ENCODE results near the gene LRRC71.

LRRC71 gene

GRCh38 chr1:156922986-156923669, 2.7 kb downstream of the LRRC71 start:
- no peak for TF ChIP-seq EZH2 (IDR thresholded peaks at IDR 0.05; ENCODE audit: borderline replicate concordance, low read depth, low read length, severe bottlenecking)
- TF ChIP-seq, protein P1, sequence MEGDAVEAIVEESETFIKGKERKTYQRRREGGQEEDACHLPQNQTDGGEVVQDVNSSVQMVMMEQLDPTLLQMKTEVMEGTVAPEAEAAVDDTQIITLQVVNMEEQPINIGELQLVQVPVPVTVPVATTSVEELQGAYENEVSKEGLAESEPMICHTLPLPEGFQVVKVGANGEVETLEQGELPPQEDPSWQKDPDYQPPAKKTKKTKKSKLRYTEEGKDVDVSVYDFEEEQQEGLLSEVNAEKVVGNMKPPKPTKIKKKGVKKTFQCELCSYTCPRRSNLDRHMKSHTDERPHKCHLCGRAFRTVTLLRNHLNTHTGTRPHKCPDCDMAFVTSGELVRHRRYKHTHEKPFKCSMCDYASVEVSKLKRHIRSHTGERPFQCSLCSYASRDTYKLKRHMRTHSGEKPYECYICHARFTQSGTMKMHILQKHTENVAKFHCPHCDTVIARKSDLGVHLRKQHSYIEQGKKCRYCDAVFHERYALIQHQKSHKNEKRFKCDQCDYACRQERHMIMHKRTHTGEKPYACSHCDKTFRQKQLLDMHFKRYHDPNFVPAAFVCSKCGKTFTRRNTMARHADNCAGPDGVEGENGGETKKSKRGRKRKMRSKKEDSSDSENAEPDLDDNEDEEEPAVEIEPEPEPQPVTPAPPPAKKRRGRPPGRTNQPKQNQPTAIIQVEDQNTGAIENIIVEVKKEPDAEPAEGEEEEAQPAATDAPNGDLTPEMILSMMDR (IDR thresholded peaks at IDR 0.05; ENCODE audit: borderline replicate concordance, extremely low read depth, low read length, poor library complexity, severe bottlenecking): no peak
- no peak overlapping the region for H3K4me2 ChIP-seq (ENCODE audit: insufficient read depth, low read length)
- no peaks in the 10 kb centered on the region for H3K36me3 ChIP-seq (ENCODE audit: insufficient read depth, low read length)
- no peak overlapping the region for H3K9ac ChIP-seq (ENCODE audit: low read depth, low read length)
- no peaks in the 10 kb centered on the region for H3K4me1 ChIP-seq (ENCODE audit: insufficient read depth, low read length)
- H3K79me2 ChIP-seq (ENCODE audit: insufficient read depth, low read length): no peaks in the 10 kb centered on the region
- DNase-seq: no peak
- H3K4me3 ChIP-seq (ENCODE audit: low read depth in 1 of 2, low read length in 2 of 2): no peak overlapping the region
- H4K20me1 ChIP-seq (ENCODE audit: insufficient read depth, low read length): peaks cover 4% of the 10 kb centered on the region; the same call in 1 of the 2 replicates
- ATAC-seq (ENCODE audit: insufficient read depth, low read depth): no peak
- H2AFZ ChIP-seq (ENCODE audit: low read depth, low read length): no peak overlapping the region
- no peak overlapping the region for H3K27ac ChIP-seq (ENCODE audit: low read length)
- peaks cover 23% of the 10 kb centered on the region for H3K27me3 ChIP-seq (ENCODE audit: insufficient read depth, low read length, poor library complexity)
- no peaks in the 10 kb centered on the region for H3K9me3 ChIP-seq (ENCODE audit: insufficient read depth, low read length, severe bottlenecking)

GRCh38 chr1:156923670-156924477, 3.4 kb downstream of the LRRC71 start:
- H2AFZ ChIP-seq (ENCODE audit: low read depth, low read length): no peak overlapping the region
- H3K4me2 ChIP-seq (ENCODE audit: insufficient read depth, low read length): no peak overlapping the region
- peaks cover 23% of the 10 kb centered on the region for H3K27me3 ChIP-seq (ENCODE audit: insufficient read depth, low read length, poor library complexity)
- no peaks in the 10 kb centered on the region for H3K9me3 ChIP-seq (ENCODE audit: insufficient read depth, low read length, severe bottlenecking)
- TF ChIP-seq, protein P1 (IDR thresholded peaks at IDR 0.05; ENCODE audit: borderline replicate concordance, extremely low read depth, low read length, poor library complexity, severe bottlenecking): no peak
- TF ChIP-seq EZH2 (IDR thresholded peaks at IDR 0.05; ENCODE audit: borderline replicate concordance, low read depth, low read length, severe bottlenecking): no peak
- DNase-seq (no peak), ATAC-seq (ENCODE audit: insufficient read depth, low read depth) (no peak)
- H3K4me1 ChIP-seq (ENCODE audit: insufficient read depth, low read length): no peaks in the 10 kb centered on the region
- peaks cover 4% of the 10 kb centered on the region; the same call in 1 of the 2 replicates for H4K20me1 ChIP-seq (ENCODE audit: insufficient read depth, low read length)
- H3K36me3 ChIP-seq (ENCODE audit: insufficient read depth, low read length): no peaks in the 10 kb centered on the region
- H3K4me3 ChIP-seq (ENCODE audit: low read depth in 1 of 2, low read length in 2 of 2): no peak overlapping the region
- H3K79me2 ChIP-seq (ENCODE audit: insufficient read depth, low read length): no peaks in the 10 kb centered on the region
- H3K27ac ChIP-seq (ENCODE audit: low read length): no peak overlapping the region
- H3K9ac ChIP-seq (ENCODE audit: low read depth, low read length): no peak overlapping the region

- no peaks in the 10 kb centered on the region for H3K9me3 ChIP-seq (ENCODE audit: insufficient read depth, low read length, severe bottlenecking)
- H4K20me1 ChIP-seq (ENCODE audit: insufficient read depth, low read length): peaks cover 4% of the 10 kb centered on the region; the same call in 1 of the 2 replicates
- H3K36me3 ChIP-seq (ENCODE audit: insufficient read depth, low read length): no peaks in the 10 kb centered on the region
- peaks cover 25% of the 10 kb centered on the region for H3K27me3 ChIP-seq (ENCODE audit: insufficient read depth, low read length, poor library complexity)
- H3K27ac ChIP-seq (ENCODE audit: low read length): no peak overlapping the region
- no peak overlapping the region for H3K4me3 ChIP-seq (ENCODE audit: low read depth in 1 of 2, low read length in 2 of 2)
- ATAC-seq (ENCODE audit: insufficient read depth, low read depth) (no peak), DNase-seq (no peak)
- TF ChIP-seq, protein P1 (IDR thresholded peaks at IDR 0.05; ENCODE audit: borderline replicate concordance, extremely low read depth, low read length, poor library complexity, severe bottlenecking): no peak
- no peak for TF ChIP-seq EZH2 (IDR thresholded peaks at IDR 0.05; ENCODE audit: borderline replicate concordance, low read depth, low read length, severe bottlenecking)
- no peak overlapping the region for H2AFZ ChIP-seq (ENCODE audit: low read depth, low read length)
- H3K4me2 ChIP-seq (ENCODE audit: insufficient read depth, low read length): no peak overlapping the region
- H3K79me2 ChIP-seq (ENCODE audit: insufficient read depth, low read length): no peaks in the 10 kb centered on the region
- H3K4me1 ChIP-seq (ENCODE audit: insufficient read depth, low read length): no peaks in the 10 kb centered on the region
- no peak overlapping the region for H3K9ac ChIP-seq (ENCODE audit: low read depth, low read length)
These were observed 4.2 kb downstream of the LRRC71 start for GRCh38 chr1:156924478-156925153.
